HL-60 (cell line): ENCODE measurements around the gene XRCC5.

ENCODE experiments used
- DNase-seq, 2 experiments: peaks; one replicate each; pipeline ENCODE4 v3.0.0-alpha.2; 2010 to 2020; ENCODE audit warnings: low read depth in 1 of 2, low spot score in 1 of 2
- H3K27ac ChIP-seq: fragments of 250-450 bp; sonication (Bioruptor Pico); replicated peaks from 2 replicates; pipeline ENCODE4 v1.5.1; 2020; ENCODE audit warnings: mild to moderate bottlenecking, moderate library complexity
- H3K27me3 ChIP-seq: fragments of 250-450 bp; sonication (Bioruptor Pico); 2 replicates; pipeline ENCODE4 v1.5.1; 2021; ENCODE audit warnings: mild to moderate bottlenecking, moderate library complexity; ENCODE audit not compliant: insufficient read depth, poor library complexity, severe bottlenecking
- H3K4me3 ChIP-seq: replicated peaks from 2 replicates; pipeline ENCODE4 v1.5.1; 2011; ENCODE audit warnings: mild to moderate bottlenecking, control low read depth, low read length; ENCODE audit not compliant: insufficient read depth
- GABPA ChIP-seq: IDR thresholded peaks from 2 replicates; pipeline ENCODE4 v1.6.1; 2012; ENCODE audit warnings: low read depth
- POLR2AphosphoS5 ChIP-seq: IDR thresholded peaks from 2 replicates; pipeline ENCODE4 v1.6.1; 2012; ENCODE audit warnings: low read depth
- SPI1 ChIP-seq: IDR thresholded peaks from 2 replicates; pipeline ENCODE4 v1.6.1; 2012; ENCODE audit warnings: low read depth, mild to moderate bottlenecking, borderline replicate concordance
- TF ChIP-seq, protein P1 (sequence below): IDR thresholded peaks from one replicate; pipeline ENCODE4 v1.5.1; 2011; ENCODE audit warnings: low read length, control low read depth, inconsistent platforms; ENCODE audit not compliant: insufficient read depth
- TF ChIP-seq, protein P2 (sequence below): IDR thresholded peaks from 2 replicates; pipeline ENCODE4 v1.6.1; 2012; ENCODE audit warnings: low read depth; ENCODE audit not compliant: insufficient replicate concordance

Gene XRCC5

DNA sequence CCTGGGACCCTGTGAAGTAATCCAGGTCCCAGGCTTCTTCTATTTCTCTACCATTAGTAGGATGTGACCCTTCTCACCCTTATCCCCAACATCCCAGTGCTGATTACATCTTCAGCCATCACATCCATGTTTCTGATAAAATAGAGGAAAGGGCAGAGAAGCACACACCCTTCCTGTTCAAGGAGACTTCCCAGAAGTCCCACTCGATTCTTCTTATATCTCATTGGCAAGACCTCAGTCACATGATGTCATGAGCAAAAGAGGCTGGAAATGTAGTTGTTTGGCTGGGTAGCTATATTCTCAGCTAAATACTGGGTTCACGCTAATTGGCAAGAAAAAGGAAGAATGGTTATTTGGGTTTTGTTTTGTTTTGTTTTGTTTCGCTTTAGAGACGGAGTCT is 8.0 kb upstream of the XRCC5 start:
- no peak for TF ChIP-seq POLR2AphosphoS5
- TF ChIP-seq, protein P1, sequence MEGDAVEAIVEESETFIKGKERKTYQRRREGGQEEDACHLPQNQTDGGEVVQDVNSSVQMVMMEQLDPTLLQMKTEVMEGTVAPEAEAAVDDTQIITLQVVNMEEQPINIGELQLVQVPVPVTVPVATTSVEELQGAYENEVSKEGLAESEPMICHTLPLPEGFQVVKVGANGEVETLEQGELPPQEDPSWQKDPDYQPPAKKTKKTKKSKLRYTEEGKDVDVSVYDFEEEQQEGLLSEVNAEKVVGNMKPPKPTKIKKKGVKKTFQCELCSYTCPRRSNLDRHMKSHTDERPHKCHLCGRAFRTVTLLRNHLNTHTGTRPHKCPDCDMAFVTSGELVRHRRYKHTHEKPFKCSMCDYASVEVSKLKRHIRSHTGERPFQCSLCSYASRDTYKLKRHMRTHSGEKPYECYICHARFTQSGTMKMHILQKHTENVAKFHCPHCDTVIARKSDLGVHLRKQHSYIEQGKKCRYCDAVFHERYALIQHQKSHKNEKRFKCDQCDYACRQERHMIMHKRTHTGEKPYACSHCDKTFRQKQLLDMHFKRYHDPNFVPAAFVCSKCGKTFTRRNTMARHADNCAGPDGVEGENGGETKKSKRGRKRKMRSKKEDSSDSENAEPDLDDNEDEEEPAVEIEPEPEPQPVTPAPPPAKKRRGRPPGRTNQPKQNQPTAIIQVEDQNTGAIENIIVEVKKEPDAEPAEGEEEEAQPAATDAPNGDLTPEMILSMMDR = no peak
- no peak for TF ChIP-seq SPI1
- TF ChIP-seq GABPA = no peak
- TF ChIP-seq, protein P2, sequence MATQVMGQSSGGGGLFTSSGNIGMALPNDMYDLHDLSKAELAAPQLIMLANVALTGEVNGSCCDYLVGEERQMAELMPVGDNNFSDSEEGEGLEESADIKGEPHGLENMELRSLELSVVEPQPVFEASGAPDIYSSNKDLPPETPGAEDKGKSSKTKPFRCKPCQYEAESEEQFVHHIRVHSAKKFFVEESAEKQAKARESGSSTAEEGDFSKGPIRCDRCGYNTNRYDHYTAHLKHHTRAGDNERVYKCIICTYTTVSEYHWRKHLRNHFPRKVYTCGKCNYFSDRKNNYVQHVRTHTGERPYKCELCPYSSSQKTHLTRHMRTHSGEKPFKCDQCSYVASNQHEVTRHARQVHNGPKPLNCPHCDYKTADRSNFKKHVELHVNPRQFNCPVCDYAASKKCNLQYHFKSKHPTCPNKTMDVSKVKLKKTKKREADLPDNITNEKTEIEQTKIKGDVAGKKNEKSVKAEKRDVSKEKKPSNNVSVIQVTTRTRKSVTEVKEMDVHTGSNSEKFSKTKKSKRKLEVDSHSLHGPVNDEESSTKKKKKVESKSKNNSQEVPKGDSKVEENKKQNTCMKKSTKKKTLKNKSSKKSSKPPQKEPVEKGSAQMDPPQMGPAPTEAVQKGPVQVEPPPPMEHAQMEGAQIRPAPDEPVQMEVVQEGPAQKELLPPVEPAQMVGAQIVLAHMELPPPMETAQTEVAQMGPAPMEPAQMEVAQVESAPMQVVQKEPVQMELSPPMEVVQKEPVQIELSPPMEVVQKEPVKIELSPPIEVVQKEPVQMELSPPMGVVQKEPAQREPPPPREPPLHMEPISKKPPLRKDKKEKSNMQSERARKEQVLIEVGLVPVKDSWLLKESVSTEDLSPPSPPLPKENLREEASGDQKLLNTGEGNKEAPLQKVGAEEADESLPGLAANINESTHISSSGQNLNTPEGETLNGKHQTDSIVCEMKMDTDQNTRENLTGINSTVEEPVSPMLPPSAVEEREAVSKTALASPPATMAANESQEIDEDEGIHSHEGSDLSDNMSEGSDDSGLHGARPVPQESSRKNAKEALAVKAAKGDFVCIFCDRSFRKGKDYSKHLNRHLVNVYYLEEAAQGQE = no peak
- no peaks in the 10 kb centered on the region for H3K27me3 ChIP-seq
- no peak for DNase-seq
- H3K27ac ChIP-seq = no peak overlapping the region
- no peak overlapping the region for H3K4me3 ChIP-seq

DNA sequence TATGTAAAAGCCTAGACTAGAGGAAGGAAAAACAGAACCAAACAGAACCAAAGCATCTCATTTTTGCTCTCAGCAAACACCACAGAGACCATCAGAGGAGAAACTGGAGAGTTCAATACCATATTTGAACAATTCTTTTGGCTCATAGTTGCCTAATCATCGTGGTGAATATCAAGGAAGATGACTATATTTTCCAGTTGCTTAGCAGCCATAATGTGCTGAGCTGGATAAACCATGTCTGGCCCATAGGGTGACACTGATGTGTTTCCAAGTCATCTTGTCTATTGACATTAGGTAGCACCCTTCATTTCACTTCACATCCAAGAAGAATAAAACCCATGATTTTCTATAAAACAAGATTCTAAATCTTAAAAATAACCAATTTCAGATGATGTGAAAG is 5.9 kb upstream of the XRCC5 start:
- H3K4me3 ChIP-seq = no peak overlapping the region
- no peak for DNase-seq
- no peak overlapping the region for H3K27ac ChIP-seq
- TF ChIP-seq, protein P1 = no peak
- TF ChIP-seq, protein P2 = no peak
- TF ChIP-seq POLR2AphosphoS5 (no peak), SPI1 (no peak), GABPA (no peak)
- H3K27me3 ChIP-seq = no peaks in the 10 kb centered on the region

DNA sequence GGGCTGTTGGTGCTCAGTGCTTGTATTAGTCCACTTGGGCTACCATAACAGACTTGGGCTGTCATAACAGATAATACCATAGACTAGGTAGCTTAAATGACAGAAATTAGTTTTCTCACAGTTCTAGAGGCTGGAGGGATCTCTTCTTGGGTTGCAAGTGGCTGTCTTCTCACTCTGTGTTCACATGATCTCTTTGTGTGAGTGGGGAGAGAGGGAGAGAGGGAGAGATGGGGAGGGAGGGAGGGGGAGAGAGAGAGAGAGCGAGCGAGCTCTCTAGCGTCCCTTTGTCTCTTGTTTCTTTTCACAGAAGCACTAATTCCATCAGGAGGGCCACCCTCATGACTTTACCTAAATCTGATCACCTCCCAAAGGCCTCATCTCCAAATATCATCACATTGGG is 4.5 kb upstream of the XRCC5 start:
- no peak for DNase-seq
- TF ChIP-seq POLR2AphosphoS5 (no peak), SPI1 (no peak), GABPA (no peak)
- TF ChIP-seq, protein P2 = no peak
- TF ChIP-seq, protein P1 = no peak
- Histone ChIP-seq H3K4me3 (no peak overlapping the region), H3K27ac (no peak overlapping the region), H3K27me3 (no peaks in the 10 kb centered on the region)
